Right atrium auricular region (tissue), 2 donors: Measurements from ENCODE around the gene ARMC2. TPM values are rescaled to one million over a fixed set of nuclear protein-coding genes. Genes with fewer than 3 reads are reported as not detected.
"Not testable (repeated sequence)": the region's sequence is repeated elsewhere in the genome, so short reads cannot be mapped to it uniquely, and the experiment has no call there.

Source experiments
- DNase-seq: peaks from one replicate; pipeline ENCODE4 v3.0.0-alpha.2; 2019; ENCODE audit warnings: low spot score
- H3K27ac ChIP-seq, 2 donors: fragments of 200-600 bp; sonication (generic); 1 replicate in 1 of 2; 2 replicates in 1 of 2; pipeline ENCODE4 v1.5.1; 2016 to 2019
- H3K27me3 ChIP-seq, 2 donors: fragments of 200-600 bp; sonication (generic); one replicate each; pipeline versions ENCODE4 v1.5.1 to v1.6.0; 2017 to 2019
- H3K36me3 ChIP-seq: fragments of 200-600 bp; sonication (generic); one replicate; pipeline ENCODE4 v1.5.1; 2016
- H3K4me1 ChIP-seq, 2 donors: fragments of 200-600 bp; sonication (generic); one replicate each; pipeline versions ENCODE4 v1.5.1 to v1.6.0; 2017 to 2019
- H3K4me3 ChIP-seq, 2 donors: fragments of 200-600 bp; sonication (generic); 1 replicate in 1 of 2; 2 replicates in 1 of 2; pipeline ENCODE4 v1.5.1; 2017 to 2019; ENCODE audit warnings: mild to moderate bottlenecking in 1 of 2, moderate library complexity in 1 of 2
- H3K9me3 ChIP-seq, 2 donors: fragments of 200-600 bp; sonication (generic); one replicate each; pipeline ENCODE4 v1.5.1; 2019
- CTCF ChIP-seq, 2 donors: fragments of 200-600 bp; sonication (generic); IDR thresholded peaks; one replicate each; pipeline ENCODE4 v1.5.1; 2019; ENCODE audit warnings: antibody characterized with exemption in 2 of 2
- total RNA-seq, 2 donors: library from RNA; depleted of rRNA; stranded (reverse); fragments of >200 nt; gene quantifications; one replicate each; pipeline ENCODE4 v1.1.0, GENCODE V29; 2016

ARMC2 gene
- total RNA-seq, 2 donors from 2014 or later = 5.3 to 5.5 TPM

GRCh38 chr6:108878942-108879341, 30.7 kb downstream of the ARMC2 start:
- no peak for DNase-seq
- Histone ChIP-seq H3K27ac (peak overlapping the region; percentile 61 to 81), H3K4me1 (peaks cover 0 to 38% of the 10 kb centered on the region in 2 donors), H3K36me3 (no peaks in the 10 kb centered on the region), H3K9me3 (no peaks in the 10 kb centered on the region), H3K4me3 (no peak overlapping the region), H3K27me3 (no peaks in the 10 kb centered on the region)
- TF ChIP-seq CTCF (IDR thresholded peaks at IDR 0.05) = no peak

GRCh38 chr6:108883172-108883571, 35.0 kb downstream of the ARMC2 start:
- no peaks in the 10 kb centered on the region for H3K27me3 ChIP-seq
- peaks cover 0 to 3% of the 10 kb centered on the region in 2 donors for H3K4me1 ChIP-seq
- H3K4me3 ChIP-seq = no peak overlapping the region
- no peaks in the 10 kb centered on the region for H3K9me3 ChIP-seq
- no peak for TF ChIP-seq CTCF (IDR thresholded peaks at IDR 0.05)
- no peak for DNase-seq
- no peak overlapping the region for H3K27ac ChIP-seq
- no peaks in the 10 kb centered on the region for H3K36me3 ChIP-seq

GRCh38 chr6:108884211-108885059, 36.2 kb downstream of the ARMC2 start:
- Histone ChIP-seq H3K36me3 (no peaks in the 10 kb centered on the region), H3K27me3 (no peaks in the 10 kb centered on the region), H3K9me3 (no peaks in the 10 kb centered on the region), H3K27ac (no peak overlapping the region), H3K4me1 (no peaks in the 10 kb centered on the region), H3K4me3 (no peak overlapping the region)
- DNase-seq = no peak
- no peak for TF ChIP-seq CTCF (IDR thresholded peaks at IDR 0.05)

- no peaks in the 10 kb centered on the region for H3K9me3 ChIP-seq
- no peak for TF ChIP-seq CTCF (IDR thresholded peaks at IDR 0.05)
- no peaks in the 10 kb centered on the region for H3K27me3 ChIP-seq
- H3K4me1 ChIP-seq = peaks cover 0 to 2% of the 10 kb centered on the region in 2 donors
- no peak overlapping the region for H3K27ac ChIP-seq
- DNase-seq = no peak
- H3K4me3 ChIP-seq = no peak overlapping the region
- H3K36me3 ChIP-seq = no peaks in the 10 kb centered on the region
These were observed 39.8 kb downstream of the ARMC2 start for GRCh38 chr6:108888052-108888451.

GRCh38 chr6:108888745-108889144, 40.5 kb downstream of the ARMC2 start:
- no peak overlapping the region for H3K4me3 ChIP-seq
- TF ChIP-seq CTCF (IDR thresholded peaks at IDR 0.05) = no peak
- peaks cover 0 to 7% of the 10 kb centered on the region in 2 donors for H3K4me1 ChIP-seq
- no peak for DNase-seq
- H3K9me3 ChIP-seq = no peaks in the 10 kb centered on the region
- H3K36me3 ChIP-seq = no peaks in the 10 kb centered on the region
- no peak overlapping the region for H3K27ac ChIP-seq
- no peaks in the 10 kb centered on the region for H3K27me3 ChIP-seq

GRCh38 chr6:108890898-108891297, 42.7 kb downstream of the ARMC2 start:
- peaks cover 0 to 12% of the 10 kb centered on the region in 2 donors for H3K4me1 ChIP-seq
- not testable (repeated sequence) for DNase-seq, H3K27ac ChIP-seq, H3K4me3 ChIP-seq, H3K9me3 ChIP-seq, H3K36me3 ChIP-seq, H3K27me3 ChIP-seq
